Caco-2 (cell line): ENCODE results near the gene PRKAG2. TPM values are rescaled to one million over a fixed set of nuclear protein-coding genes. Genes with fewer than 3 reads are reported as not detected.
A peak's percentile ranks its signal among the peaks of the same experiment; 100 is the strongest.

Source experiments
- BruUV-seq: library from RNA; stranded (reverse); fragments of 400-500 nt; replicated peaks from 2 replicates; lab custom pipeline; 2021; lab: Mats Ljungman, UMichigan
- CTCF ChIA-PET: fragments of 300-600 bp; sonication (Branson Sonifier 250); formaldehyde crosslinking; loops from one replicate; lab custom pipeline; 2022; ENCODE audit warnings: antibody characterized with exemption; lab: Charles Lee
- POLR2A ChIA-PET: fragments of 300-600 bp; sonication (Branson Sonifier 250); formaldehyde crosslinking; loops from one replicate; lab custom pipeline; 2022; ENCODE audit warnings: antibody characterized with exemption; lab: Charles Lee
- DNase-seq, 2 experiments: peaks; one replicate each; pipeline versions ENCODE4 v3.0.0 to v3.0.0-alpha.2; 2020 to 2022
- H3K27me3 ChIP-seq: replicated peaks from 2 replicates; pipeline ENCODE4 v1.6.0; 2011; ENCODE audit warnings: low read length; ENCODE audit not compliant: control insufficient read depth, insufficient read depth
- H3K36me3 ChIP-seq: 2 replicates; pipeline ENCODE4 v1.5.1; 2011; ENCODE audit warnings: low read length; ENCODE audit not compliant: control insufficient read depth, insufficient read depth
- H3K4me1 ChIP-seq: fragments of 250-450 bp; sonication (Bioruptor Pico); 2 replicates; pipeline ENCODE4 v1.5.1; 2020; ENCODE audit warnings: mild to moderate bottlenecking
- H3K4me3 ChIP-seq: 2 replicates; pipeline ENCODE4 v1.5.1; 2011; ENCODE audit warnings: low read depth, mild to moderate bottlenecking, control low read depth, low read length
- H3K9me3 ChIP-seq: fragments of 250-450 bp; sonication (Bioruptor Pico); 2 replicates; pipeline ENCODE4 v1.5.1; 2020; ENCODE audit warnings: mild to moderate bottlenecking, moderate library complexity
- H3K27ac Mint-ChIP-seq: one replicate; pipeline ENCODE4 v1.8.0; 2022; ENCODE audit warnings: mixed read lengths; ENCODE audit not compliant: unreplicated experiment
- H3K27me3 Mint-ChIP-seq: one replicate; pipeline ENCODE4 v1.8.0; 2022; ENCODE audit warnings: mixed read lengths; ENCODE audit not compliant: insufficient read depth, unreplicated experiment
- H3K36me3 Mint-ChIP-seq: one replicate; pipeline ENCODE4 v1.8.0; 2022; ENCODE audit warnings: mild to moderate bottlenecking, mixed read lengths; ENCODE audit not compliant: insufficient read depth, unreplicated experiment
- H3K4me1 Mint-ChIP-seq: one replicate; pipeline ENCODE4 v1.8.0; 2022; ENCODE audit warnings: low read depth, mixed read lengths; ENCODE audit not compliant: unreplicated experiment
- H3K4me3 Mint-ChIP-seq: one replicate; pipeline ENCODE4 v1.8.0; 2022; ENCODE audit warnings: mild to moderate bottlenecking, moderate library complexity, mixed read lengths; ENCODE audit not compliant: unreplicated experiment
- H3K9me3 Mint-ChIP-seq: one replicate; pipeline ENCODE4 v1.8.0; 2022; ENCODE audit warnings: mixed read lengths; ENCODE audit not compliant: unreplicated experiment
- CTCF ChIP-seq, 2 experiments: fragments of 200-600 bp in 1 of 2; IDR thresholded peaks; 1 replicate in 1 of 2; 2 replicates in 1 of 2; pipeline versions ENCODE4 v1.5.1 to v1.8.0; 2011 to 2022; ENCODE audit warnings: antibody characterized with exemption in 1 of 2, control low read depth in 1 of 2, inconsistent platforms in 1 of 2, low read depth in 1 of 2, low read length in 1 of 2, mild to moderate bottlenecking in 1 of 2, moderate library complexity in 1 of 2; ENCODE audit not compliant: insufficient read depth in 1 of 2, severe bottlenecking in 1 of 2, unreplicated experiment in 1 of 2
- intact Hi-C: fragments of 100-400 bp; cut with micrococcal nuclease; formaldehyde crosslinking; loops from one replicate; pipeline ENCODE4 v1.10.0; 2022; ENCODE audit not compliant: unreplicated experiment
- total RNA-seq: library from RNA; stranded (reverse); gene quantifications from 2 replicates; pipeline ENCODE4 v1.2.3, GENCODE V29; 2022

Gene PRKAG2
- total RNA-seq, 1 experiment from 2014 or later = 15.9 TPM

GRCh38 chr7:151925446-151926335 lies 48.8 kb upstream of the PRKAG2 start:
- Mint-ChIP-seq H3K4me3 (no peak overlapping the region), H3K27ac (peak overlapping the region; percentile 39), H3K36me3 (no peaks in the 10 kb centered on the region), H3K9me3 (no peaks in the 10 kb centered on the region), H3K4me1 (peaks cover 24% of the 10 kb centered on the region), H3K27me3 (no peaks in the 10 kb centered on the region)
- ChIA-PET CTCF (no interaction called here), POLR2A (no interaction called here)
- H3K4me1 ChIP-seq = peaks cover 19% of the 10 kb centered on the region
- no peak overlapping the region for H3K4me3 ChIP-seq
- DNase-seq = no peak
- BruUV-seq = no TSS peak
- H3K36me3 ChIP-seq = no peaks in the 10 kb centered on the region
- no peaks in the 10 kb centered on the region for H3K27me3 ChIP-seq
- no peaks in the 10 kb centered on the region for H3K9me3 ChIP-seq
- intact Hi-C loops = loop anchor here (2.0 kb wide), 1 partner anchor 25 kb away; no protein-coding TSS in a partner anchor
- TF ChIP-seq CTCF (IDR thresholded peaks at IDR 0.05; ENCODE audit: insufficient read depth in 1 of 2, low read depth in 1 of 2, low read length in 1 of 2, severe bottlenecking in 1 of 2, unreplicated experiment in 1 of 2) = no peak

GRCh38 chr7:151924508-151924907 lies 47.6 kb upstream of the PRKAG2 start:
- POLR2A ChIA-PET = no interaction called here
- Histone ChIP-seq H3K36me3 (no peaks in the 10 kb centered on the region), H3K4me3 (no peak overlapping the region), H3K4me1 (peaks cover 19% of the 10 kb centered on the region), H3K27me3 (no peaks in the 10 kb centered on the region), H3K9me3 (no peaks in the 10 kb centered on the region)
- Mint-ChIP-seq H3K4me3 (no peak overlapping the region), H3K27ac (no peak overlapping the region), H3K4me1 (peaks cover 24% of the 10 kb centered on the region), H3K36me3 (no peaks in the 10 kb centered on the region), H3K27me3 (no peaks in the 10 kb centered on the region), H3K9me3 (no peaks in the 10 kb centered on the region)
- intact Hi-C loops = loop anchor here (2.0 kb wide), 1 partner anchor 24 kb away; no protein-coding TSS in a partner anchor
- peak; percentile 71 to 72 for DNase-seq
- CTCF ChIA-PET = no interaction called here
- no peak for TF ChIP-seq CTCF (IDR thresholded peaks at IDR 0.05; ENCODE audit: insufficient read depth in 1 of 2, low read depth in 1 of 2, low read length in 1 of 2, severe bottlenecking in 1 of 2, unreplicated experiment in 1 of 2)
- BruUV-seq = no TSS peak

DNA sequence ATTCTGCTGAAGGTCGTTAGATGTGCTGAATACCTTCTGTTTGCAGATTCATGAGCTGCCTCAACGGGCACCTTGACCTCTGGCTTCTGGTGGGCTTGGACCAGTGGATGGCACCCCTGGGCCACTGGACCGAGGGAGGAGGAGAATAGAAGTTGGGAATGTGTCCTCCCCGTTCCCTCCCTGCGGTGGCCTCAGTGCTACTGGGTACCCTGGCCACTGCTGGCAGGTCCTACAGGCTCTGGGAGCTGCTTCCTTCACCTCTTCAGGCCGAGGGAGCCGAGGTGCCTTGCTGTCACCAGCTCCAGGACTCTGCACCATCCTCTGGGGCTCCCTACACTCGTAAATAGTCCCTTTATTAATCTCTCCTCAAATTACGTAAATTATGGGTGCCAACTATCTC lies 47.1 kb upstream of the PRKAG2 start:
- Mint-ChIP-seq H3K27ac (no peak overlapping the region), H3K36me3 (no peaks in the 10 kb centered on the region), H3K27me3 (no peaks in the 10 kb centered on the region), H3K4me1 (peaks cover 24% of the 10 kb centered on the region), H3K9me3 (no peaks in the 10 kb centered on the region), H3K4me3 (no peak overlapping the region)
- peaks cover 19% of the 10 kb centered on the region for H3K4me1 ChIP-seq
- H3K27me3 ChIP-seq = no peaks in the 10 kb centered on the region
- H3K9me3 ChIP-seq = no peaks in the 10 kb centered on the region
- intact Hi-C loops = loop anchor here (2.0 kb wide), 1 partner anchor 23 kb away; no protein-coding TSS in a partner anchor
- no TSS peak for BruUV-seq
- ChIA-PET POLR2A (no interaction called here), CTCF (no interaction called here)
- no peak overlapping the region for H3K4me3 ChIP-seq
- DNase-seq = no peak
- H3K36me3 ChIP-seq = no peaks in the 10 kb centered on the region
- no peak for TF ChIP-seq CTCF (IDR thresholded peaks at IDR 0.05; ENCODE audit: insufficient read depth in 1 of 2, low read depth in 1 of 2, low read length in 1 of 2, severe bottlenecking in 1 of 2, unreplicated experiment in 1 of 2)
